A673 (cell line): ENCODE results near the gene PARM1.

ENCODE experiments used
- CTCF ChIP-seq: fragments of 300-800, 200-600 bp; sonication (generic); conservative IDR thresholded peaks from 2 replicates; pipeline ENCODE4 v1.5.1; 2017; ENCODE audit warnings: low read depth, mild to moderate bottlenecking, antibody characterized with exemption, low read length, moderate library complexity, mixed read lengths
- EZH2 ChIP-seq: fragments of 200-600 bp; sonication (generic); IDR thresholded peaks from 2 replicates; pipeline ENCODE4 v1.6.1; 2017; ENCODE audit warnings: borderline replicate concordance, low read depth, mild to moderate bottlenecking, mixed read lengths, antibody characterized with exemption, low read length; ENCODE audit not compliant: poor library complexity, severe bottlenecking

GRCh38 chr4:74958881-74959280, 26.0 kb downstream of the PARM1 start:
- no peak for TF ChIP-seq CTCF
- no peak for TF ChIP-seq EZH2
